Measurements from ENCODE around the gene PI4K2A.

- TF ChIP-seq CTCF (conservative IDR thresholded peaks at IDR 0.05; ENCODE audit: low read length) (no peak), EZH2phosphoT487 (IDR thresholded peaks at IDR 0.05; ENCODE audit: borderline replicate concordance) (no peak)
Observed at GRCh38 chr10:97685395-97685958, 45.0 kb downstream of the PI4K2A start.

All from Loucy (cell line).